ENCODE results near the gene RP2. TPM values are rescaled to one million over a fixed set of nuclear protein-coding genes. Genes with fewer than 3 reads are reported as not detected.

RP2 gene
- total RNA-seq, 1 experiment from 2014 or later, result 5.1 TPM

DNA sequence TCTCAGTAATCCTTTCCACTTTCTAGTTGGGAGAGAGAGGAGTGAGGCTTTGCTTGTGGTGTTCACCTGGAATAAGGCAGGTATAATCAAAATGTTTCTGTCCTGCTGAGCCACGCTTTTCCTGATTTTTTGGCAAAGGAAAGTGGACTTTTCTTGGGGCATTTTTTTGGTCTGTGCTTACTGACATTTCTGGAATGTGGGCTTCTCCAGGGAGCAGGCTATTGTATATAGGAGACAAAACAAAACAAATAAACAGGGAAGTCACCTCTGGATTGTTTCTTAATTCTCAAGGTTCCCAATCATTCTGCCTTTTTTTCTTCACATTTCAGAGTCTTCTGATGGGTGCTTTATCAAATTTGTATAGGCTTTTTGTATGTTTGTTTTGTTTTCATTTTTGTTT lies 25.7 kb upstream of the RP2 start:
- Histone ChIP-seq H2BK12ac (ENCODE audit: insufficient read length, low read depth, low read length) (no peak overlapping the region), H2BK120ac (ENCODE audit: low read depth, low read length, poor library complexity, severe bottlenecking) (no peak overlapping the region), H3K27ac (ENCODE audit: insufficient read length, low read depth, low read length) (no peak overlapping the region), H3K18ac (ENCODE audit: insufficient read length, low read depth, low read length) (no peak overlapping the region), H3K4ac (ENCODE audit: low read depth, low read length) (no peak overlapping the region), H3K14ac (ENCODE audit: insufficient read depth, low read length) (no peak overlapping the region), H3K4me2 (ENCODE audit: insufficient read depth, insufficient read length, low read length) (no peak overlapping the region), H2BK20ac (ENCODE audit: low read depth, low read length, poor library complexity, severe bottlenecking) (no peak overlapping the region), H2AFZ (ENCODE audit: low read length) (no peak overlapping the region), H3K9me3 (ENCODE audit: control insufficient read depth, low read depth, low read length) (peaks cover 8% of the 10 kb centered on the region), H3K79me1 (ENCODE audit: insufficient read depth, low read depth, low read length, poor library complexity, severe bottlenecking) (no peaks in the 10 kb centered on the region), H4K5ac (ENCODE audit: insufficient read length, low read depth, low read length) (no peak overlapping the region), H3K9ac (ENCODE audit: extremely low read depth, insufficient read length, low read length) (no peak overlapping the region), H4K8ac (replicated peaks; ENCODE audit: insufficient read length, low read depth, low read length) (no peak overlapping the region), H3K79me2 (ENCODE audit: insufficient read depth, low read length) (no peaks in the 10 kb centered on the region), H3K23me2 (ENCODE audit: insufficient read length, low read depth, low read length, poor library complexity, severe bottlenecking) (no peaks in the 10 kb centered on the region), H3T11ph (ENCODE audit: low read length) (no peak overlapping the region), H2AK5ac (ENCODE audit: insufficient read length, low read length) (no peak overlapping the region), H3K23ac (ENCODE audit: insufficient read length, low read depth, low read length) (no peak overlapping the region), H3K4me1 (ENCODE audit: insufficient read depth, low read length) (no peaks in the 10 kb centered on the region), H4K20me1 (ENCODE audit: control insufficient read depth, insufficient read depth, insufficient read length) (no peaks in the 10 kb centered on the region), H2BK15ac (ENCODE audit: low read depth, low read length) (no peak overlapping the region), H4K91ac (ENCODE audit: insufficient read length, low read depth, low read length) (no peak overlapping the region), H3K27me3 (ENCODE audit: insufficient read depth, low read length) (no peaks in the 10 kb centered on the region), H2BK5ac (ENCODE audit: insufficient read length, low read length) (no peak overlapping the region), H3K56ac (ENCODE audit: insufficient read length, low read depth, low read length) (no peak overlapping the region)
- DNase-seq, result no peak
- no CpG with 5 or more reads among the region's 1 CpG for WGBS (ENCODE audit: extremely low coverage, insufficient read length, low lambda C conversion rate)
- no peak overlapping the region for H3K4me3 Mint-ChIP-seq
- H3K36me3 Mint-ChIP-seq (ENCODE audit: insufficient read depth in 1 of 3, low read depth in 3 of 3), result peaks cover 0 to 2% (median 0%) of the 10 kb centered on the region in 3 experiments; a peak in 1 of 7 replicates
- no peak overlapping the region for H3K27ac Mint-ChIP-seq
- TF ChIP-seq, protein P1, sequence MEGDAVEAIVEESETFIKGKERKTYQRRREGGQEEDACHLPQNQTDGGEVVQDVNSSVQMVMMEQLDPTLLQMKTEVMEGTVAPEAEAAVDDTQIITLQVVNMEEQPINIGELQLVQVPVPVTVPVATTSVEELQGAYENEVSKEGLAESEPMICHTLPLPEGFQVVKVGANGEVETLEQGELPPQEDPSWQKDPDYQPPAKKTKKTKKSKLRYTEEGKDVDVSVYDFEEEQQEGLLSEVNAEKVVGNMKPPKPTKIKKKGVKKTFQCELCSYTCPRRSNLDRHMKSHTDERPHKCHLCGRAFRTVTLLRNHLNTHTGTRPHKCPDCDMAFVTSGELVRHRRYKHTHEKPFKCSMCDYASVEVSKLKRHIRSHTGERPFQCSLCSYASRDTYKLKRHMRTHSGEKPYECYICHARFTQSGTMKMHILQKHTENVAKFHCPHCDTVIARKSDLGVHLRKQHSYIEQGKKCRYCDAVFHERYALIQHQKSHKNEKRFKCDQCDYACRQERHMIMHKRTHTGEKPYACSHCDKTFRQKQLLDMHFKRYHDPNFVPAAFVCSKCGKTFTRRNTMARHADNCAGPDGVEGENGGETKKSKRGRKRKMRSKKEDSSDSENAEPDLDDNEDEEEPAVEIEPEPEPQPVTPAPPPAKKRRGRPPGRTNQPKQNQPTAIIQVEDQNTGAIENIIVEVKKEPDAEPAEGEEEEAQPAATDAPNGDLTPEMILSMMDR (conservative IDR thresholded peaks at IDR 0.05), result no peak
- H3K9me3 Mint-ChIP-seq, result peaks cover 66 to 73% of the 10 kb centered on the region in 2 experiments
- no peaks in the 10 kb centered on the region; the same call in 1 of the 2 replicates for H3K27me3 Mint-ChIP-seq (ENCODE audit: low read depth)
- H3K4me1 Mint-ChIP-seq, result peaks cover 3% of the 10 kb centered on the region in 2 experiments; a peak in 3 of 4 replicates

Data from H9 (cell line).